ENCODE data around the gene XCL1. TPM values are rescaled to one million over a fixed set of nuclear protein-coding genes. Genes with fewer than 3 reads are reported as not detected.

Gene XCL1
- total and polyA plus RNA-seq, 2 of the 13 experiments (the other 11 are each of a cell fraction or from before 2014, with no cell fraction given), result 2.5 to 7.6 TPM

GRCh38 chr1:168551688-168552087 lies 24.7 kb upstream of the XCL1 start (continued):
- no peak for TF ChIP-seq ZBED4 (CRISPR knock-in tag; IDR thresholded peaks at IDR 0.05; ENCODE audit: borderline replicate concordance)
- TF ChIP-seq ZNF501 (CRISPR knock-in tag; IDR thresholded peaks at IDR 0.05), result no peak
- TF ChIP-seq PRMT3 (CRISPR knock-in tag; IDR thresholded peaks at IDR 0.05; ENCODE audit: borderline replicate concordance, low read depth), result no peak
- TF ChIP-seq, protein P1, sequence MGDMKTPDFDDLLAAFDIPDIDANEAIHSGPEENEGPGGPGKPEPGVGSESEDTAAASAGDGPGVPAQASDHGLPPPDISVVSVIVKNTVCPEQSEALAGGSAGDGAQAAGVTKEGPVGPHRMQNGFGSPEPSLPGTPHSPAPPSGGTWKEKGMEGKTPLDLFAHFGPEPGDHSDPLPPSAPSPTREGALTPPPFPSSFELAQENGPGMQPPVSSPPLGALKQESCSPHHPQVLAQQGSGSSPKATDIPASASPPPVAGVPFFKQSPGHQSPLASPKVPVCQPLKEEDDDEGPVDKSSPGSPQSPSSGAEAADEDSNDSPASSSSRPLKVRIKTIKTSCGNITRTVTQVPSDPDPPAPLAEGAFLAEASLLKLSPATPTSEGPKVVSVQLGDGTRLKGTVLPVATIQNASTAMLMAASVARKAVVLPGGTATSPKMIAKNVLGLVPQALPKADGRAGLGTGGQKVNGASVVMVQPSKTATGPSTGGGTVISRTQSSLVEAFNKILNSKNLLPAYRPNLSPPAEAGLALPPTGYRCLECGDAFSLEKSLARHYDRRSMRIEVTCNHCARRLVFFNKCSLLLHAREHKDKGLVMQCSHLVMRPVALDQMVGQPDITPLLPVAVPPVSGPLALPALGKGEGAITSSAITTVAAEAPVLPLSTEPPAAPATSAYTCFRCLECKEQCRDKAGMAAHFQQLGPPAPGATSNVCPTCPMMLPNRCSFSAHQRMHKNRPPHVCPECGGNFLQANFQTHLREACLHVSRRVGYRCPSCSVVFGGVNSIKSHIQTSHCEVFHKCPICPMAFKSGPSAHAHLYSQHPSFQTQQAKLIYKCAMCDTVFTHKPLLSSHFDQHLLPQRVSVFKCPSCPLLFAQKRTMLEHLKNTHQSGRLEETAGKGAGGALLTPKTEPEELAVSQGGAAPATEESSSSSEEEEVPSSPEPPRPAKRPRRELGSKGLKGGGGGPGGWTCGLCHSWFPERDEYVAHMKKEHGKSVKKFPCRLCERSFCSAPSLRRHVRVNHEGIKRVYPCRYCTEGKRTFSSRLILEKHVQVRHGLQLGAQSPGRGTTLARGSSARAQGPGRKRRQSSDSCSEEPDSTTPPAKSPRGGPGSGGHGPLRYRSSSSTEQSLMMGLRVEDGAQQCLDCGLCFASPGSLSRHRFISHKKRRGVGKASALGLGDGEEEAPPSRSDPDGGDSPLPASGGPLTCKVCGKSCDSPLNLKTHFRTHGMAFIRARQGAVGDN (CRISPR knock-in tag; IDR thresholded peaks at IDR 0.05), result no peak
- TF ChIP-seq HIC2 (CRISPR knock-in tag; IDR thresholded peaks at IDR 0.05; ENCODE audit: low read depth), result no peak
- peak; percentile 50 for TF ChIP-seq THAP11 (CRISPR knock-in tag; IDR thresholded peaks at IDR 0.05)
- TF ChIP-seq RAD21 (CRISPR knock-in tag; IDR thresholded peaks at IDR 0.05), result no peak
- TF ChIP-seq TCF12 (IDR thresholded peaks at IDR 0.05), result no peak
- no peak for TF ChIP-seq TCF12 (CRISPR knock-in tag; IDR thresholded peaks at IDR 0.05)
- TF ChIP-seq, protein P2, sequence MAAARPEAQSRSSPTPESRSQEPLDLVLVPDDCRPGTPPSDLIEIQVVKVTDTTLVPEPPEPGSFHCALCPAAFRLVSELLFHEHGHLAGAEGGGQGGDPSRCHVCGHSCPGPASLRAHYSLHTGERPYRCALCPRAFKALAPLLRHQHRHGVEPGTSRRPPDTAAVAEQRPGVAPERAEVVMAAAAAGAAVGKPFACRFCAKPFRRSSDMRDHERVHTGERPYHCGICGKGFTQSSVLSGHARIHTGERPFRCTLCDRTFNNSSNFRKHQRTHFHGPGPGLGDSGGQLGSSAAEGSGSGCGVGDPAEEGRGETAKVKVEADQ (CRISPR knock-in tag; IDR thresholded peaks at IDR 0.05; ENCODE audit: borderline replicate concordance), result no peak
- no peak for TF ChIP-seq XBP1 (CRISPR knock-in tag; IDR thresholded peaks at IDR 0.05)
- TF ChIP-seq, protein P3, sequence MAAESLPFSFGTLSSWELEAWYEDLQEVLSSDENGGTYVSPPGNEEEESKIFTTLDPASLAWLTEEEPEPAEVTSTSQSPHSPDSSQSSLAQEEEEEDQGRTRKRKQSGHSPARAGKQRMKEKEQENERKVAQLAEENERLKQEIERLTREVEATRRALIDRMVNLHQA (CRISPR knock-in tag; IDR thresholded peaks at IDR 0.05), result no peak
- no peak for TF ChIP-seq FOXC1 (CRISPR knock-in tag; IDR thresholded peaks at IDR 0.05; ENCODE audit: borderline replicate concordance)
- TF ChIP-seq CHCHD3 (CRISPR knock-in tag; IDR thresholded peaks at IDR 0.05), result no peak
- peak; percentile 43; the same call in 1 of the 2 replicates for TF ChIP-seq NR2F6 (IDR thresholded peaks at IDR 0.05)
- peak; percentile 70 for TF ChIP-seq NR2F6 (CRISPR knock-in tag; IDR thresholded peaks at IDR 0.05)
- no peak for TF ChIP-seq ZNF317 (CRISPR knock-in tag; IDR thresholded peaks at IDR 0.05)
- no peak for TF ChIP-seq ZNF207 (IDR thresholded peaks at IDR 0.05; ENCODE audit: borderline replicate concordance)
- TF ChIP-seq ZNF816 (CRISPR knock-in tag; IDR thresholded peaks at IDR 0.05; ENCODE audit: borderline replicate concordance), result no peak
